Stimulated activated CD4-positive, alpha-beta T cell treated with anti-CD3 and anti-CD28 coated beads, Interleukin-12 subunit alpha, Interleukin-12 subunit beta, amount 100 ng/mL, for 4 hours (primary cell): ENCODE results near the gene IGFBP3.

ENCODE experiments used
- DNase-seq: peaks from one replicate; pipeline ENCODE4 v3.0.0-alpha.2; 2020

Gene IGFBP3

GRCh38 chr7:45867471-45867870 lies 53.6 kb downstream of the IGFBP3 start:
- no peak for DNase-seq

DNA sequence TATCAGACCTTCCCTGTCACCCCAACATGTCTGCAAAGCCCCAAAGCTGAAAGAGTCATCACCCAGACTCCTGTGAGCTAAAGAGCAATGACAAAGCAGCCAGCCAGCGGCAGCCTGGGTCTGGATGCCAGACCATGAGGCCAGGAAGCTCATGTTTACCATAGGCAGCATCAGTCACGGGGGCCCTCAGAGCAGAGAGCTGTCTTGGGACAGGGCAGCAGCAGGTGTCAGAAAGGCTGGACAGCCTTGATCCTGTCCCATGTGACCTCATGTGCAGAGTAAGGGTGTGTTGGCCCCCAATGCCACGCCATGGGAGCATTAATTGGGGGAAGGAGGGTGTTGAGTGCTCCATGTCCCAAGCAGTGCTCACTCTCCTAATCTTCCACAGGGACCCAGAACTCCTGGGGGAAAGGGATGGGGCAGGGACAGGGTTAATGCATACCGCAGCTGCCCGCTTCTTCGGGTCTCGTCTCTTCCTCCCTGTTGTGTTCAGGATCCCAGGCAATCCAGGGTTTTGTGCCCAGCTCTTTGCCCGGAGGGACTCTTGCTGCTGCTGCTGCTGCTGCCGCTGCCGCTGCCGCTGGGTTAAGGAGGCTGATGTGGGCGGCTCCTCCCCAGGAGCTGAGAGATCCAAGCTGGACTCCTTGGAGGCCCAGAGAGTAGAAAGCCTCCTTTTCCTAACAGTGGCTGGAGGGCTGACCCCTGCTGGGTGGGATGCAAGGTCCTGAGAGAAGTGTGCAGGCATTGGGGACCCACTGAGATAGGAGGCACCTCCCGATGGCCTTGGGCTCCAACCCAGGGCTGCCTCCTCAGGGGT lies 55.3 kb downstream of the IGFBP3 start:
- DNase-seq, result no peak

DNA sequence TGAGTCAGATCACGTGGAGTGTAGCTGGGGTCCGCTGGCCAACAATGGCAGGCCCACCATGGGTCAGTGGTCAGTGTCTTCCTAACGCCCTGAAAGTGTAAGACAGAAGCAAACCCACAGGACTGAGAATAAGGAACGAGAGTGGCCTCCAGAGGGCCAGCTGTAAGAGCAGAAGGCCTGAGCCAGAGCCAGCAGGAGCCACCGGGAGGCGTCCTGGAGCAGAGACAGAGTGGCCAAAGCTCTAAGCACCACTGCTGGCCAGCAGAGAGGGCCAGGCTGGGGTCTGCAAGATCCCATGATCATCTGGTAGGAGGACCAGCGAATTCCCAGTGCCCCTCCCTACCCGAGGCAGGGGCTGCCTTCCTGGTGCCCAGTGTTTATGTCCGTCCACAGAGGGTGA lies 57.4 kb downstream of the IGFBP3 start:
- DNase-seq, result no peak
